Suprapubic skin (tissue), 3 donors: ENCODE results near the gene HENMT1.

Source experiments
- POLR2A ChIP-seq, 2 donors: fragments of 450-650 bp; IDR thresholded peaks; one replicate each; pipeline ENCODE4 v1.6.1; 2017; ENCODE audit warnings: antibody characterized with exemption in 2 of 2, mild to moderate bottlenecking in 2 of 2, moderate library complexity in 2 of 2
- TF ChIP-seq, protein P1 (sequence below), 2 donors: fragments of 200-600 bp in 1 of 2; fragments of 450-650 bp in 1 of 2; sonication (generic) in 1 of 2; IDR thresholded peaks; one replicate each; pipeline ENCODE4 v1.5.1; 2016 to 2019; ENCODE audit warnings: antibody characterized with exemption in 2 of 2, mild to moderate bottlenecking in 1 of 2, moderate library complexity in 1 of 2

DNA sequence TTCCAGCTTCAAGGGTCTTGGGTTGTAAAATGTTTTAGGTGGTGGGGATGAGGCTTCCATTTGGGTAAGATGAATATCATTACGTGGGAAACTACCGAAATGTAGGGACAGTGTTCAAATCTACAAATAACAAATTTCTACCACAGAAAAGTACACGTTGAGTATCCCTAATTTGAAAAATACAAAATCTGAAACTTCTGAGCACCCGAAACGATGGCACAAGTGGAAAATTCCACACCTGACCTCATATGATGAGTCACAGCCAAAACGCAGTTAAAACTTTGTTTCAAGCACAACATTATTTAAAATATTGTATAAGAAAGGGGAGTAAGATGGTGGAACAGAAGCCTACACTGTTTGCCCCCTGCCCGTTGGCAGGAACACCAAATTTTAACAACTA, 8.8 kb upstream of the HENMT1 start:
- TF ChIP-seq, protein P1, sequence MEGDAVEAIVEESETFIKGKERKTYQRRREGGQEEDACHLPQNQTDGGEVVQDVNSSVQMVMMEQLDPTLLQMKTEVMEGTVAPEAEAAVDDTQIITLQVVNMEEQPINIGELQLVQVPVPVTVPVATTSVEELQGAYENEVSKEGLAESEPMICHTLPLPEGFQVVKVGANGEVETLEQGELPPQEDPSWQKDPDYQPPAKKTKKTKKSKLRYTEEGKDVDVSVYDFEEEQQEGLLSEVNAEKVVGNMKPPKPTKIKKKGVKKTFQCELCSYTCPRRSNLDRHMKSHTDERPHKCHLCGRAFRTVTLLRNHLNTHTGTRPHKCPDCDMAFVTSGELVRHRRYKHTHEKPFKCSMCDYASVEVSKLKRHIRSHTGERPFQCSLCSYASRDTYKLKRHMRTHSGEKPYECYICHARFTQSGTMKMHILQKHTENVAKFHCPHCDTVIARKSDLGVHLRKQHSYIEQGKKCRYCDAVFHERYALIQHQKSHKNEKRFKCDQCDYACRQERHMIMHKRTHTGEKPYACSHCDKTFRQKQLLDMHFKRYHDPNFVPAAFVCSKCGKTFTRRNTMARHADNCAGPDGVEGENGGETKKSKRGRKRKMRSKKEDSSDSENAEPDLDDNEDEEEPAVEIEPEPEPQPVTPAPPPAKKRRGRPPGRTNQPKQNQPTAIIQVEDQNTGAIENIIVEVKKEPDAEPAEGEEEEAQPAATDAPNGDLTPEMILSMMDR (IDR thresholded peaks at IDR 0.05): no peak
- no peak for TF ChIP-seq POLR2A (IDR thresholded peaks at IDR 0.05)
